GM12892 (cell line): ENCODE data around the gene ADTRP.

Experiments used
- POLR2AphosphoS5 ChIP-seq: IDR thresholded peaks from 2 replicates; pipeline ENCODE4 v1.6.1; 2011; ENCODE audit warnings: low read depth, low read length, control low read depth
- TAF1 ChIP-seq: IDR thresholded peaks from 2 replicates; pipeline ENCODE4 v1.6.1; 2011; ENCODE audit warnings: low read depth, mild to moderate bottlenecking, control low read depth, low read length, borderline replicate concordance

- no peak for TF ChIP-seq POLR2AphosphoS5
- TF ChIP-seq TAF1, result no peak
These were observed 5.0 kb downstream of the ADTRP start for GRCh38 chr6:11773581-11773980.
